DND-41 (cell line): ENCODE results near the gene KRTDAP.

Experiments
- ATAC-seq: fragments of 200-7000 bp; cut with Tn5 transposase; 3 replicates; pipeline ENCODE4 v1.9.1; 2021; ENCODE audit warnings: low read depth; ENCODE audit not compliant: insufficient read depth
- DNase-seq: peaks from one replicate; pipeline ENCODE4 v3.0.0-alpha.2; 2020
- H2AFZ ChIP-seq: 2 replicates; pipeline ENCODE4 v1.6.0; 2012; ENCODE audit warnings: low read depth, low read length
- H3K27ac ChIP-seq: 2 replicates; pipeline ENCODE4 v1.5.1; 2012; ENCODE audit warnings: low read length, inconsistent platforms
- H3K27me3 ChIP-seq: fragments of 200-600 bp; sonication (generic); 2 replicates; pipeline ENCODE4 v1.6.0; 2012; ENCODE audit warnings: low read length, mild to moderate bottlenecking, inconsistent platforms; ENCODE audit not compliant: insufficient read depth, poor library complexity
- H3K36me3 ChIP-seq: 2 replicates; pipeline ENCODE4 v1.5.1; 2012; ENCODE audit warnings: low read length, inconsistent platforms; ENCODE audit not compliant: insufficient read depth
- H3K4me1 ChIP-seq: 2 replicates; pipeline ENCODE4 v1.5.1; 2012; ENCODE audit warnings: mild to moderate bottlenecking, low read length; ENCODE audit not compliant: insufficient read depth
- H3K4me2 ChIP-seq: 2 replicates; pipeline ENCODE4 v1.6.0; 2012; ENCODE audit warnings: mild to moderate bottlenecking, moderate library complexity, low read length, inconsistent platforms; ENCODE audit not compliant: insufficient read depth
- H3K4me3 ChIP-seq, 2 experiments: fragments of 200-600 bp in 1 of 2; shearing (Covaris generic) in 1 of 2; 2 replicates each; pipeline ENCODE4 v1.5.1; 2012 to 2016; ENCODE audit warnings: inconsistent platforms in 2 of 2, low read length in 2 of 2, mild to moderate bottlenecking in 2 of 2, low read depth in 1 of 2, moderate library complexity in 1 of 2
- H3K79me2 ChIP-seq: 2 replicates; pipeline ENCODE4 v1.6.0; 2012; ENCODE audit warnings: low read length, inconsistent platforms; ENCODE audit not compliant: insufficient read depth
- H3K9ac ChIP-seq: 2 replicates; pipeline ENCODE4 v1.6.0; 2012; ENCODE audit warnings: low read depth, mild to moderate bottlenecking, inconsistent platforms, low read length, moderate library complexity
- H3K9me3 ChIP-seq: 2 replicates; pipeline ENCODE4 v1.5.1; 2012; ENCODE audit warnings: low read length, moderate library complexity, mild to moderate bottlenecking, inconsistent platforms; ENCODE audit not compliant: insufficient read depth, severe bottlenecking
- H4K20me1 ChIP-seq: 2 replicates; pipeline ENCODE4 v1.6.0; 2012; ENCODE audit warnings: low read length; ENCODE audit not compliant: insufficient read depth
- CTCF ChIP-seq: IDR thresholded peaks from 2 replicates; pipeline ENCODE4 v1.5.1; 2012; ENCODE audit warnings: borderline replicate concordance, low read length, moderate library complexity, mild to moderate bottlenecking; ENCODE audit not compliant: poor library complexity, severe bottlenecking; ENCODE audit errors: extremely low read depth
- EZH2 ChIP-seq: IDR thresholded peaks from 3 replicates; pipeline ENCODE4 v1.6.1; 2012; ENCODE audit warnings: borderline replicate concordance, low read depth, mild to moderate bottlenecking, moderate library complexity, low read length, inconsistent platforms; ENCODE audit not compliant: severe bottlenecking

KRTDAP gene

GRCh38 chr19:35438096-35438495, 52.2 kb downstream of the KRTDAP start:
- no peak overlapping the region for H3K4me2 ChIP-seq
- TF ChIP-seq CTCF (no peak), EZH2 (no peak)
- no peak overlapping the region for H2AFZ ChIP-seq
- H3K27me3 ChIP-seq = peaks cover 3% of the 10 kb centered on the region
- ATAC-seq (no peak), DNase-seq (no peak)
- no peaks in the 10 kb centered on the region for H3K4me1 ChIP-seq
- no peaks in the 10 kb centered on the region for H4K20me1 ChIP-seq
- H3K36me3 ChIP-seq = no peaks in the 10 kb centered on the region
- no peak overlapping the region for H3K9ac ChIP-seq
- no peak overlapping the region for H3K4me3 ChIP-seq
- H3K9me3 ChIP-seq = no peaks in the 10 kb centered on the region
- no peaks in the 10 kb centered on the region for H3K79me2 ChIP-seq
- no peak overlapping the region for H3K27ac ChIP-seq

GRCh38 chr19:35437406-35437951, 52.8 kb downstream of the KRTDAP start:
- no peaks in the 10 kb centered on the region for H3K4me1 ChIP-seq
- TF ChIP-seq CTCF (no peak), EZH2 (no peak)
- no peaks in the 10 kb centered on the region for H3K79me2 ChIP-seq
- no peak overlapping the region for H3K4me3 ChIP-seq
- H3K36me3 ChIP-seq = no peaks in the 10 kb centered on the region
- ATAC-seq (no peak), DNase-seq (no peak)
- no peaks in the 10 kb centered on the region for H4K20me1 ChIP-seq
- H3K9ac ChIP-seq = no peak overlapping the region
- no peak overlapping the region for H2AFZ ChIP-seq
- H3K4me2 ChIP-seq = no peak overlapping the region
- no peaks in the 10 kb centered on the region for H3K9me3 ChIP-seq
- no peak overlapping the region for H3K27ac ChIP-seq
- H3K27me3 ChIP-seq = peaks cover 3% of the 10 kb centered on the region
